Hepatocyte (in vitro differentiated cells): ENCODE measurements around the gene GPATCH2. TPM values are rescaled to one million over a fixed set of nuclear protein-coding genes. Genes with fewer than 3 reads are reported as not detected.
A peak's percentile ranks its signal among the peaks of the same experiment; 100 is the strongest.
"Not testable (repeated sequence)": the region's sequence is repeated elsewhere in the genome, so short reads cannot be mapped to it uniquely, and the experiment has no call there.

ENCODE experiments used
- DNase-seq: peaks from one replicate; pipeline ENCODE4 v3.0.0-alpha.2; 2016; ENCODE audit warnings: low spot score
- H2AFZ ChIP-seq: fragments of 200-600 bp; sonication (generic); 2 replicates; pipeline ENCODE4 v1.6.0; 2016; ENCODE audit warnings: antibody characterized with exemption, mild to moderate bottlenecking
- H3K27ac ChIP-seq: fragments of 200-600 bp; sonication (generic); 2 replicates; pipeline ENCODE4 v1.5.1; 2016; ENCODE audit warnings: mild to moderate bottlenecking
- H3K27me3 ChIP-seq: fragments of 200-600 bp; sonication (generic); 2 replicates; pipeline ENCODE4 v1.6.1; 2016
- H3K36me3 ChIP-seq: fragments of 200-600 bp; sonication (generic); replicated peaks from 2 replicates; pipeline ENCODE4 v1.5.1; 2016; ENCODE audit warnings: low read depth; ENCODE audit not compliant: insufficient read depth
- H3K4me1 ChIP-seq: fragments of 200-600 bp; sonication (generic); 2 replicates; pipeline ENCODE4 v1.5.1; 2016; ENCODE audit warnings: mild to moderate bottlenecking, moderate library complexity; ENCODE audit not compliant: insufficient read depth
- H3K4me2 ChIP-seq: fragments of 200-600 bp; sonication (generic); 2 replicates; pipeline ENCODE4 v1.6.0; 2016
- H3K4me3 ChIP-seq: fragments of 200-600 bp; sonication (generic); 2 replicates; pipeline ENCODE4 v1.5.1; 2016; ENCODE audit warnings: mild to moderate bottlenecking
- H3K79me2 ChIP-seq: fragments of 200-600 bp; sonication (generic); 2 replicates; pipeline ENCODE4 v1.6.0; 2017; ENCODE audit warnings: mild to moderate bottlenecking
- H3K9me2 ChIP-seq: fragments of 200-600 bp; sonication (generic); replicated peaks from 2 replicates; pipeline ENCODE4 v1.6.0; 2017; ENCODE audit warnings: mild to moderate bottlenecking; ENCODE audit not compliant: insufficient read depth
- H3K9me3 ChIP-seq: fragments of 200-600 bp; sonication (generic); 2 replicates; pipeline ENCODE4 v1.5.1; 2016; ENCODE audit warnings: low read depth, mild to moderate bottlenecking
- H4K20me1 ChIP-seq: fragments of 200-600 bp; sonication (generic); 2 replicates; pipeline ENCODE4 v1.6.0; 2016; ENCODE audit warnings: mild to moderate bottlenecking; ENCODE audit not compliant: insufficient read depth, poor library complexity, severe bottlenecking
- CTCF ChIP-seq: fragments of 200-600 bp; sonication (generic); IDR thresholded peaks from 2 replicates; pipeline ENCODE4 v1.5.1; 2016; ENCODE audit warnings: antibody characterized with exemption, mild to moderate bottlenecking; ENCODE audit not compliant: poor library complexity
- EZH2 ChIP-seq: fragments of 200-600 bp; sonication (generic); IDR thresholded peaks from 2 replicates; pipeline ENCODE4 v1.6.1; 2016; ENCODE audit warnings: antibody characterized with exemption, mild to moderate bottlenecking, borderline replicate concordance
- EZH2phosphoT487 ChIP-seq: fragments of 200-600 bp; sonication (generic); IDR thresholded peaks from one replicate; pipeline ENCODE4 v1.6.1; 2018; ENCODE audit warnings: antibody characterized with exemption, mild to moderate bottlenecking, low read depth, moderate library complexity; ENCODE audit not compliant: unreplicated experiment, severe bottlenecking
- WGBS: methylation state at CpG from one replicate; pipeline ENCODE4 v1.1.6; 2016; ENCODE audit warnings: low lambda C conversion rate; ENCODE audit errors: missing lambda C conversion rate; 5-methylcytosine and 5-hydroxymethylcytosine counted together
- polyA plus RNA-seq: library from polyadenylated mRNA; unstranded; fragments of >200 nt; fragmentation: Nextera tagmentation; extraction: Ambion mirVana; gene quantifications from 2 replicates; pipeline ENCODE4 v1.2.1, GENCODE V29; 2016
- total RNA-seq: library from RNA; depleted of rRNA; stranded (reverse); fragments of >200 nt; gene quantifications from 2 replicates; pipeline ENCODE4 v1.2.3, GENCODE V29; 2014

GPATCH2 gene
- total and polyA plus RNA-seq, 2 experiments from 2014 or later, result 7.8 to 22.5 TPM

GRCh38 chr1:217525773-217526490, 105.0 kb downstream of the GPATCH2 start:
- H3K4me1 ChIP-seq, result no peaks in the 10 kb centered on the region
- TF ChIP-seq EZH2phosphoT487 (no peak), EZH2 (no peak), CTCF (no peak)
- no peak overlapping the region for H3K27ac ChIP-seq
- DNase-seq, result no peak
- 95% methylated on average over 3 of the region's 3 CpGs for WGBS
- no peaks in the 10 kb centered on the region for H4K20me1 ChIP-seq
- no peaks in the 10 kb centered on the region for H3K9me2 ChIP-seq
- H3K27me3 ChIP-seq, result no peaks in the 10 kb centered on the region
- no peak overlapping the region for H3K4me2 ChIP-seq
- no peaks in the 10 kb centered on the region for H3K9me3 ChIP-seq
- H3K4me3 ChIP-seq, result no peak overlapping the region
- no peak overlapping the region for H2AFZ ChIP-seq
- no peaks in the 10 kb centered on the region for H3K36me3 ChIP-seq
- H3K79me2 ChIP-seq, result no peaks in the 10 kb centered on the region

- no peaks in the 10 kb centered on the region for H3K36me3 ChIP-seq
- H3K9me2 ChIP-seq, result no peaks in the 10 kb centered on the region
- H3K4me3 ChIP-seq, result no peak overlapping the region
- H3K79me2 ChIP-seq, result no peaks in the 10 kb centered on the region
- TF ChIP-seq EZH2 (no peak), EZH2phosphoT487 (no peak), CTCF (no peak)
- no peak for DNase-seq
- no peaks in the 10 kb centered on the region for H3K9me3 ChIP-seq
- no peak overlapping the region for H3K4me2 ChIP-seq
- no peaks in the 10 kb centered on the region for H3K27me3 ChIP-seq
- H2AFZ ChIP-seq, result no peak overlapping the region
- H3K27ac ChIP-seq, result no peak overlapping the region
- no peaks in the 10 kb centered on the region for H3K4me1 ChIP-seq
- 87% methylated on average over 4 of the region's 4 CpGs for WGBS
- H4K20me1 ChIP-seq, result no peaks in the 10 kb centered on the region
Observed at GRCh38 chr1:217524787-217525520, 105.9 kb downstream of the GPATCH2 start.

GRCh38 chr1:217523921-217524320, 107.0 kb downstream of the GPATCH2 start:
- not testable (repeated sequence) for H3K4me2 ChIP-seq, H4K20me1 ChIP-seq, H3K9me3 ChIP-seq, H3K36me3 ChIP-seq, H3K4me3 ChIP-seq, H2AFZ ChIP-seq, H3K79me2 ChIP-seq, DNase-seq, H3K27me3 ChIP-seq, H3K4me1 ChIP-seq, H3K9me2 ChIP-seq, H3K27ac ChIP-seq
- no CpG with 5 or more reads among the region's 28 CpGs for WGBS

- Histone ChIP-seq H4K20me1 (no peaks in the 10 kb centered on the region), H2AFZ (no peak overlapping the region)
Observed at GRCh38 chr1:217522277-217522676, 108.6 kb downstream of the GPATCH2 start.

More at GRCh38 chr1:217522277-217522676, 108.6 kb downstream of the GPATCH2 start:
- Histone ChIP-seq H3K9me2 (no peaks in the 10 kb centered on the region), H3K4me2 (no peak overlapping the region), H3K27ac (no peak overlapping the region), H3K4me3 (no peak overlapping the region), H3K9me3 (no peaks in the 10 kb centered on the region), H3K36me3 (no peaks in the 10 kb centered on the region), H3K27me3 (no peaks in the 10 kb centered on the region), H3K4me1 (no peaks in the 10 kb centered on the region), H3K79me2 (no peaks in the 10 kb centered on the region)
- no peak for DNase-seq
- TF ChIP-seq CTCF, result peak; percentile 28
- no peak for TF ChIP-seq EZH2phosphoT487
- 88% methylated on average over 3 of the region's 3 CpGs for WGBS
